Hindlimb muscle (tissue), 1 donor: ENCODE measurements around the gene SOCS1. TPM values are rescaled to one million over a fixed set of nuclear protein-coding genes. Genes with fewer than 3 reads are reported as not detected.

ENCODE experiments used
- DNase-seq: peaks from one replicate; pipeline ENCODE4 v3.0.0-alpha.2; 2013
- polyA plus RNA-seq: library from polyadenylated mRNA; unstranded; fragments of 120-200 nt; gene quantifications from one replicate; pipeline ENCODE4 v1.2.1, GENCODE V29; 2013; ENCODE audit not compliant: insufficient read length

SOCS1 gene
- polyA plus RNA-seq, 1 donor: 2.9 TPM

GRCh38 chr16:11245222-11245737 is 10.7 kb downstream of the SOCS1 start:
- DNase-seq: no peak

DNA sequence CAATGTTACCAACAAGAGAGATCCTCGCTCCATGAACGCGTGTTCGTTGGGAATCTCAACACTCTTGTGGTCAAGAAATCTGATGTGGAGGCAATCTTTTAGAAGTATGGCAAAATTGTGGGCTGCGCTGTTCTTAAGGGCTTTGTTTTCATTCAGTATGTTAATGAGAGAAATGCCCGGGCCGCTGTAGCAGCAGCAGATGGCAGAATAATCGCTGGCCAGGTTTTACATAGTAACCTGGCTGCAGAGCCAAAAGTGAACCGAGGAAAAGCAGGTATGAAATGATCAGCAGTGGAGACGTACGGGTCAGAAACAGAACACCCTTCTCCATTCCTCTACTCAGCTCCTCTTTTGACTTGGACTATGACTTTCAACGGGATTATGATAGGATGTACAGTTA is 13.3 kb downstream of the SOCS1 start:
- no peak for DNase-seq

DNA sequence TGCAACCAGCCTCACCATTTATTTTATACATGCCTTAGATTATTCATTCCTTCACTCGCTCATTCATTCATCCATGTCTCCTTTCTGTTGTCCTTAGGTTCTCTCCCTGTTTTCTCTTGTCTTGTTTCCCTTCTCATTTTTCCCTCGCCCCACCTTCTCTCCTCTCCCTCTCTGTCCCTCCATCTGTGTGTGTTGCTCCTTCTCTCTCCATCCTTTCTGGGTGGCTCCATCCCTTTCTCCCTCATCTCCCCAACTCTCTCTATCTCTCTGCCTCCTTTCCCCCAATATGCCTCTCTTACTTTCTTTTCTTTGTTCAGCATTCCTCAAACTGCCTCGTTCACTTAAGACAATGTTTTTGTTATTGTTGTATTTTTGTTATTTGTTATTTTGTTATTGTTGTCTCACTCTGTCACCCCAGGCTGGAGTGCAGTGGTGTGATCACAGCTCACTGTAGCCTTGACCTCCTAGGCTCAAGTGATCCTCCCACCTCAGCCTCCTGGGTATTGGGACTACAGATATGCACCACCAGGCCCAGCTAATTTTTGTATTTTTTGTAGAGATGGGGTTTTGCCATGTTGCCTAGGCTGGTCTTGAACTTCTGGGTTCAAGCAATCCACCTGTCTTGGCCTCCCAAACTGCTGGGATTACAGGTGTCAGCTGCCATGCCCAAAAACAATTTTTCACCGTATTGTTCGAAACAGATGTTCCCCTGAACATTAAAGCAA is 14.4 kb downstream of the SOCS1 start:
- DNase-seq: no peak

- DNase-seq: no peak
These were observed 15.1 kb downstream of the SOCS1 start for GRCh38 chr16:11240636-11241473.

GRCh38 chr16:11239644-11240632 is 16.1 kb downstream of the SOCS1 start:
- DNase-seq: no peak

GRCh38 chr16:11238272-11239202 is 17.5 kb downstream of the SOCS1 start:
- no peak for DNase-seq

DNA sequence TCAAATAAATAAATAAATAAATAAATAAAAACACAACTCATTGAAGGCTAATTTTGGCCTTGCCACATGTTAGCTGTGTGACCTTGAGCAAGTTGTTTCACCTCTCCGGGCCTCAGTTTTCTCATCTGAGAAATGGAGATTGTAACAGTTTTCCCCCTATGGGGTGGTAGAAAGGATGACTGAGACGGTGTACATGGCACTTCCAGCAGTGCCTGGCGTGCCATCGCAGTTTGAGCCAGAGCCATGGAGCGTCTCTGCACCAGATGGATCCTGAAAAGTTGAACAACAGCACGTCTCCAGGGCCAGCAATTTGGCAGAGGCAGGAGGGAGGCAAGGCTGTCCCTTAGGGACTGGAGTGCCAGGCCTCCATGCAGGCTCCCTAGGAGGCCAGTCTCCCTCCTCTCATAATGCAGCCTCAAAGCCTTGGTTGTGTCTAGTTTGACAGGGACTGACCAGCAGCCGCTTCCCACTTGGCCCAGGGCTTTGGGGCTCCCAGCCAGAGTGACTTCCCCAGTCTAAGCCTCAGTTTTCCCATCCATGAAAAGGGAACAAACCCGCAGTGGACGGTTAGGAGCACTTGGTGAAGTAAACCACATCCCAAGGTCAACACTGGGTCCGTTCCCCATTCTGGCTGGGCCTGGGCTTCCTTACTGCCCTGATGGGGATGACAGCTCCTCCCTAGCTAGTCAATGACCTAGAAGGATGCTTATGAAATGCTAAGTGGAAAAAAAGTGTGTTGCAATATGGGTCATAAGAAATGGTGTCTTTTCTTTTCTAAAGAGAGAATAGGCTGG is 19.3 kb downstream of the SOCS1 start:
- DNase-seq: no peak

DNA sequence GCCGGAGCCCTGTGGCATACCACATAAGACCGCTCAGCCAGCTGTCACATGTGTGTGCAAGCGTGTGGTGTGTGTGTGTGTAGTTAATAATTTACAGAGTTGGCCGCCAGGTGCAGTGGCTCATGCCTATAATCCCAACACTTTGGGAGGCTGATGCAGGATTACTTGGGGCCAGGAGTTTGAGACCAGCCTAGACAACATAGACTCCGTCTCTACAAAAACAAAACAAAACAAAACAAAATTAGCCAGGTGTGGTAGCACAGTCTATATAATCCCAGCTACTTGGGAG is 20.4 kb downstream of the SOCS1 start:
- DNase-seq: no peak

GRCh38 chr16:11234884-11235702 is 20.9 kb downstream of the SOCS1 start:
- DNase-seq: no peak

DNA sequence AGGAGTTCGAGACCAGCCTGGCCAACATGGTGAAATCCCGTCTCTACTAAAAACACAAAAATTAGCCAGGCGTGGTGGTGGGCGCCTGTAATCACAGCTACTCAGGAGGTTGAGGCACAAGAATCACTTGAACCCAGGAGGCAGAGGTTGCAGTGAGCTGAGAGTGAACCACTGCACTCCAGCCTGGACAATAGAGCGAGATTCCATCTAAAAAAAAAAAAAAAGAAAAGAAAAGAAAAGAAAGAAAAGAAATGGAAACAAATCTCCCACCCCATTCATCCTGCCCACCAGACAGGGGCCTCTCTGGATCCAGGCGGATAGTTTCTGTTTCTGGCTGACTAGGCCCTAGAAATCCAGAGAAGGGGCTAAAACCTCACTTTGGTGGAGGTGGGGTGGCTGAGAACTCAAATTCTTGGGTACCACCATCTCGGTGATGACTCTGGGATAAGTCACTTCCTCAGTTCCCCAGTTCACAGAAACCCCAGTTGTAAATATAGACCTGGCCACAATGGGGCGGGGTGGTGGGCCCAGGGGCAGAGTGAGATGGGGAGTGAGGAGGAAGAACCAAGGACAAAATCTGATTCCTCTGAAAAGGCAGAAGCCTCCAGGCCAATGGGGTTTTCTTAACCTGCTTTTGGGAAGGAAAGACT is 22.2 kb downstream of the SOCS1 start:
- no peak for DNase-seq

GRCh38 chr16:11232852-11233726 is 22.9 kb downstream of the SOCS1 start:
- DNase-seq: no peak

DNA sequence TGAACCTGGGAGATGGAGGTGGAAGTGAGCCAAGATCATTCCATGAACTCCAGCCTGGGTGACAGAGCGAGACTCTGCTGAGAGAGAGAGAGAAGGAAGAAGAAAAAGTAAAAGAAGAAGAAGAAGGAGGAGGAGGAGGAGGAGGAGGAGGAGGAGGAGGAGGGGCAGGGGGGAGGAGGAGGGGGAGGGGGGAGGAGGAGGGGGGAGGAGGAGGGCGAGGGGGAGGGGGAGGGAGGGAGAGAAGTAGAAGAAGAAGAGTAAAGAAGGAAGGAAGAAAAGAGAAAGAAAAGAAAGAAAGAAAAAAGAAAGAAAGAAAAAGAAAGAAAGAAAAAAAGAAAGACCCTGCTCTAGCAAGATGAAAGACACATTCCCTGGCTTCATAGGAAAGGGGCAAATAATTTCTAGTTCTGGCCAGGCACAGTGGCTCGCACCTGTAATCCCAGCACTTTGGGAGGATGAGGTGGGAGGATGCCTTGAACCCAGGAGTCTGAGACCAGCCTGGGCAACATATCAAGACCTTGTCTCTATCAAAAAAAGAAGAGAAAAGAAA is 23.6 kb downstream of the SOCS1 start:
- DNase-seq: no peak

- no peak for DNase-seq
These were observed 24.5 kb downstream of the SOCS1 start for GRCh38 chr16:11231367-11231970.

DNA sequence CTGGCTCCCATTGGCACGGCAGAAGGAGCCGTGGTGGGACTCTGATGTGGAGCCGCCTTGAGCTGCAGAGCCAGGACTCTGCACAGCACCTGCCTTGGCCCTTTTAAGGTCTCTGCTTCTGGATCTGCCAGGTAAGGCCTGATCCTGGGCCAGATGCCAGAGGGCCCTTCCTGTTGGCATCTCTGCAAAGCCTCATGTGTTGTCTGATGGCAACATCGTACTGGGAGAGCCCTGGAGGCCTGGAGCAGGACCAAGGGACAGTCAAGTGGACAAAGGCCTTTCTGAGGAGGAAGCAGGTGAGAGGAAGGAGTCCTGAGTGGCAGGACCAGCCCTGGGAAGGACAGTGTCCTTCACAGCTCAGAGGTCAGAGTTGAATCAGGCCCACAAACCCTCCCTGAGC is 26.1 kb downstream of the SOCS1 start:
- DNase-seq: no peak

DNA sequence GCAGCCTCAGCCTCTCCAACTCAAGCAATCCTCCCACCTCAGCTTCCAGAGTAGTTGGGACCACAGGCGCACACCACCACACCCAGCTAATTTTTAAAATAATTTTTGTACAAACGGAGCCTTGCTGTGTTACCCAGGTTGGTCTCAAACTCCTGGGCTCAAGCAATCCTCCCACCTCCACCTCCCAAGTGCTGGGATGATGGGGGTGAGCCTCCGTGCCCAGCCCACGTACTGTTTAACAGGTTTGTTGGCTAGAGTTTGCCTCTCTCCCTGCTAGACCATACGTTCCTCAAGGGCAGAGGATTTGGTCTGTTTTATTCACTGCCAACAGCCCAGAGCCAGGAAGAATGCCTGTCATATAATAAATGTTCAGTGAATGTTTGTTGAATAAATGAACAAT is 26.6 kb downstream of the SOCS1 start:
- no peak for DNase-seq

DNA sequence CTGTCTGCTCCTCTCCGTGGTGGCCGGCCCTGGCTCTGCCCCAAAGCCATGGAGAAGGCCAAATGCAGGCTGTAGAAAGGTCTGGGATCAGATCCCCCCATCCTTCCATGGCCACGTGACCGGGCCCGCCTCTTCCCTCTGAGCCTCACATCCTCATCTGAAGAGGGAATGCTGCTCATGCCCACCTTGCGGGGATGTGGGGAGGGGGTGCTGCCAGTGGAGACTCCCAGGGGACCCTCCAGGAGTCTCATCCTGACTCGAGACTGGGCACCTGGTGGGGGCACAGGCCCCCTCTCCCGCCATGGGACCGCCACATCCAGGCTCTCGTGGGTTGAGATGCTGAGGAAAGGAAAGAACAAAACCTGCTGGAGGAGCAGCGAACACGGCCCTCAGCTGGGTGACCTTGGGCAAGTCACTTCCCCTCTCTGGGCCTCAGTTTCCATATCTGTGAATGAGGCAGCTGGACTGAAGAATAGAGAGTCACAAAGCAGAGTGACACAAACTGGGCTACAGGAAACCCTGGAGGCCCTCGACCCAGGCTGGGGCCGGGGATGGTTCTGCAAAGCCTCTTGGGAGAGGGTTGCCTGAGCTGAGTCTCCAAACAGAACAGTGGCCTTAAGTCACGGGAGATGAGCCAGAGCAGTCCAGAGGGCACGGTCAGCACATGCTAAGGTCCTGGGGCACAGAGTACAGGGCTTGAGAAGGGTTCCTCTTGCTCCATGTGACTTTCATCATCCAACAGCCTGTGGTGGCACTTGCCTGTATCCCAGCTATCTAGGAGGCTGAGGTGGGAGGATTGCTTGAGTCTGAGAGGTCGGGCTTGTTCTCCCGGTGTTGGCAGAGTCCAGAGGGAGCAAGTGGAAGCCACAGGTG is 30.1 kb downstream of the SOCS1 start:
- no peak for DNase-seq
